ENCODE data around the gene FBXO10. TPM values are rescaled to one million over a fixed set of nuclear protein-coding genes. Genes with fewer than 3 reads are reported as not detected.

FBXO10 gene
- total and polyA plus RNA-seq, 2 of the 8 experiments (the other 6 are each of a cell fraction or from before 2014, with no cell fraction given): 13.1 to 13.9 TPM

GRCh38 chr9:37514999-37515398 is 61.2 kb downstream of the FBXO10 start (continued):
- TF ChIP-seq CHD7 (IDR thresholded peaks at IDR 0.05; ENCODE audit: insufficient replicate concordance, low read length): no peak
- no peak for TF ChIP-seq RAD21 (IDR thresholded peaks at IDR 0.05 in 1 of 2, conservative IDR thresholded peaks at IDR 0.05 in 1 of 2; ENCODE audit: low read depth in 2 of 2, low read length in 2 of 2)
